HUES6 (cell line): ENCODE measurements around the gene FGFR1OP2.
"Not testable (repeated sequence)": the region's sequence is repeated elsewhere in the genome, so short reads cannot be mapped to it uniquely, and the experiment has no call there.

ENCODE experiments used
- H3K27ac ChIP-seq: 2 replicates; pipeline ENCODE4 v1.7.0; 2013; ENCODE audit warnings: low read depth, mild to moderate bottlenecking, low read length, inconsistent platforms
- H3K27me3 ChIP-seq: 2 replicates; pipeline ENCODE4 v1.6.1; 2013; ENCODE audit warnings: low read length; ENCODE audit not compliant: control insufficient read depth, insufficient read depth
- H3K36me3 ChIP-seq: 2 replicates; pipeline ENCODE4 v1.6.1; 2013; ENCODE audit warnings: low read length; ENCODE audit not compliant: control insufficient read depth, insufficient read depth
- H3K4me1 ChIP-seq: 2 replicates; pipeline ENCODE4 v1.6.1; 2013; ENCODE audit warnings: low read length; ENCODE audit not compliant: control insufficient read depth, insufficient read depth
- H3K4me3 ChIP-seq: 2 replicates; pipeline ENCODE4 v1.5.1; 2013; ENCODE audit warnings: low read depth, low read length
- H3K9ac ChIP-seq: one replicate; pipeline ENCODE4 v1.6.1; 2013; ENCODE audit warnings: mild to moderate bottlenecking, low read length
- H3K9me3 ChIP-seq: 2 replicates; pipeline ENCODE4 v1.6.1; 2013; ENCODE audit warnings: low read depth, low read length; ENCODE audit not compliant: control insufficient read depth, insufficient read depth

FGFR1OP2 gene

GRCh38 chr12:26937863-26938700 lies at the start of gene FGFR1OP2, which contains the start of gene INTS13:
FGFR1OP2 (plus strand) TSS chr12:26938470; CDS start chr12:26954159, 15,689 bp downstream.
INTS13 (minus strand) TSS chr12:26937981; CDS start chr12:26936803, 1,178 bp downstream.
- Histone ChIP-seq H3K36me3 (peaks cover 11% of the 10 kb centered on the region; the same call in 1 of the 2 replicates), H3K9me3 (no peaks in the 10 kb centered on the region), H3K4me1 (peaks cover 4% of the 10 kb centered on the region; the same call in 1 of the 2 replicates)

DNA sequence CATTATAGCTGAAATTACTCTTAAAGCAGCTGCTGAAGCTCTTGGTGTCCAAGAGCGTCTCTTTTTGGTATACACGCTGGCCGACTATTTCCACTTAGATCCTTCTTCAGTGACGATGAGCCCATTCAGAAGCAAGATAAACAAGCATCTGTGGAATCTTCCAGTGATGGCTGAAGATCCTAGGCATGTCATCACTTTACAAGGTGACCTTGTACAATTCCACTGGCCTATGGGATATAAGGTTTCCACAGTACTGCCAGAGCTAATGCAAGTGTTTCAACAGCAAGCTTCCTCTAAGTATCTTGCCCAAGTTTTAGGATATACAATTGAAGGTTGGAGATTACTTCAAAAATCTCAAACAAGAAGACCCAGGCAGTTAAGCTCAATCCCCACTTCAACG lies 47.5 kb upstream of the FGFR1OP2 start:
- no peaks in the 10 kb centered on the region for H3K27me3 ChIP-seq
- no peaks in the 10 kb centered on the region for H3K4me1 ChIP-seq
- no peaks in the 10 kb centered on the region for H3K9me3 ChIP-seq
- no peaks in the 10 kb centered on the region for H3K36me3 ChIP-seq
- H3K9ac ChIP-seq: no peak overlapping the region
- no peak overlapping the region for H3K4me3 ChIP-seq
- H3K27ac ChIP-seq: no peak overlapping the region

More at GRCh38 chr12:26937863-26938700, at the start of gene FGFR1OP2, which contains the start of gene INTS13:
- Histone ChIP-seq H3K27me3 (no peaks in the 10 kb centered on the region), H3K9ac (peak within 1 kb of the TSS; percentile 98), H3K27ac (peak within 1 kb of the TSS; percentile 84), H3K4me3 (peak within 1 kb of the TSS; percentile 92)

- no peak overlapping the region for H3K4me3 ChIP-seq
- H3K9me3 ChIP-seq: no peaks in the 10 kb centered on the region
- no peaks in the 10 kb centered on the region for H3K36me3 ChIP-seq
- no peaks in the 10 kb centered on the region for H3K27me3 ChIP-seq
- H3K9ac ChIP-seq: no peak overlapping the region
- no peaks in the 10 kb centered on the region for H3K4me1 ChIP-seq
- H3K27ac ChIP-seq: no peak overlapping the region
These were observed 46.6 kb upstream of the FGFR1OP2 start for GRCh38 chr12:26891704-26892103.

DNA sequence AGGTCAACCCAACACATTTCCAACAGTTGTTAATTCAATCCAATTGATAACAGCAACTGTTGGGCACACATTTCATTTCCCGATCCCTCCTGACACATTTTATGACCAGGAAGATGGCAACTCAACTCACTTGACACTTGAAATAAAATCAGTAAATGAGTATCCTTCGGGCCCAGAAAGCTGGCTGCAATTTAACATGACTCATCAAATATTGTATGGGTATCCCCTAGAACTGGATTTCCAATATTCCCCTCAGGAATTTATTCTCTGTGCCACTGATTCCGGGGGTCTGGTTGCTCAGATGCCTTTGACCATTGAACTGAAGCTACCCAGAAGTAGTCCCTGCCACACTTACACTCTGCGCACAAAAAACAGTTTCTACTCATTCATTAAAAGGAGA lies 42.6 kb upstream of the FGFR1OP2 start:
- Histone ChIP-seq H3K4me3 (no peak overlapping the region), H3K9me3 (no peaks in the 10 kb centered on the region), H3K27me3 (no peaks in the 10 kb centered on the region), H3K27ac (no peak overlapping the region), H3K36me3 (peaks cover 11% of the 10 kb centered on the region), H3K4me1 (no peaks in the 10 kb centered on the region), H3K9ac (no peak overlapping the region)

- peaks cover 11% of the 10 kb centered on the region for H3K36me3 ChIP-seq
- no peak overlapping the region for H3K4me3 ChIP-seq
- H3K9me3 ChIP-seq: no peaks in the 10 kb centered on the region
- no peaks in the 10 kb centered on the region for H3K27me3 ChIP-seq
- H3K9ac ChIP-seq: no peak overlapping the region
- no peak overlapping the region for H3K27ac ChIP-seq
- H3K4me1 ChIP-seq: no peaks in the 10 kb centered on the region
These were observed 41.4 kb upstream of the FGFR1OP2 start for GRCh38 chr12:26896913-26897312.

- H3K9me3 ChIP-seq, H3K9ac ChIP-seq, H3K4me1 ChIP-seq, H3K27ac ChIP-seq, H3K27me3 ChIP-seq, H3K4me3 ChIP-seq: not testable (repeated sequence)
- H3K36me3 ChIP-seq: peaks cover 50% of the 10 kb centered on the region
These were observed 34.9 kb upstream of the FGFR1OP2 start for GRCh38 chr12:26903396-26903795.

GRCh38 chr12:26906024-26906423 lies 32.2 kb upstream of the FGFR1OP2 start:
- Histone ChIP-seq H3K27me3 (no peaks in the 10 kb centered on the region), H3K36me3 (peaks cover 67% of the 10 kb centered on the region), H3K9me3 (no peaks in the 10 kb centered on the region), H3K4me1 (no peaks in the 10 kb centered on the region), H3K27ac (no peak overlapping the region), H3K4me3 (no peak overlapping the region), H3K9ac (no peak overlapping the region)

GRCh38 chr12:26906704-26907103 lies 31.6 kb upstream of the FGFR1OP2 start:
- peaks cover 73% of the 10 kb centered on the region for H3K36me3 ChIP-seq
- H3K9ac ChIP-seq: no peak overlapping the region
- H3K9me3 ChIP-seq: no peaks in the 10 kb centered on the region
- no peaks in the 10 kb centered on the region for H3K4me1 ChIP-seq
- H3K4me3 ChIP-seq: no peak overlapping the region
- H3K27me3 ChIP-seq: no peaks in the 10 kb centered on the region
- no peak overlapping the region for H3K27ac ChIP-seq

- H3K36me3 ChIP-seq: peaks cover 60% of the 10 kb centered on the region
- H3K27ac ChIP-seq: no peak overlapping the region
- H3K4me1 ChIP-seq: no peaks in the 10 kb centered on the region
- no peaks in the 10 kb centered on the region for H3K27me3 ChIP-seq
- no peaks in the 10 kb centered on the region for H3K9me3 ChIP-seq
- no peak overlapping the region for H3K9ac ChIP-seq
- no peak overlapping the region for H3K4me3 ChIP-seq
These were observed 19.7 kb upstream of the FGFR1OP2 start for GRCh38 chr12:26918321-26919215.

DNA sequence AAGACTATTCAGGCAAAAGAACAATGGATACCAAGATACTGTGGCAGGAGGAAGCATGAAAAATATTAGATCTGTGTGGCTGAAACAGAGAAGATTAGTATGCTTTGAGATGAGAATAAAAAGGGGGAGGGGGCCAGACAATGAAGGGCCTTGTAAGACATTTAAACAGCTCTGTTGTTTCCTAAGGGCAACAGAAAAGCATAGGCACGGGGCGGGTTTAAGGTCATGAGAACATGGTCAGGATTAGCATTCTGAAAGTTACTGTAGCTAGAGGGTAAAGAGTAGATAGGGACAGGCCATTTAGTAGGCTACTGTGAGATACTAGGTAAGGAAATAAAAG lies 19.1 kb upstream of the FGFR1OP2 start:
- H3K27ac ChIP-seq: no peak overlapping the region
- H3K4me1 ChIP-seq: no peaks in the 10 kb centered on the region
- no peak overlapping the region for H3K9ac ChIP-seq
- no peak overlapping the region for H3K4me3 ChIP-seq
- peaks cover 62% of the 10 kb centered on the region for H3K36me3 ChIP-seq
- H3K9me3 ChIP-seq: no peaks in the 10 kb centered on the region
- H3K27me3 ChIP-seq: no peaks in the 10 kb centered on the region

DNA sequence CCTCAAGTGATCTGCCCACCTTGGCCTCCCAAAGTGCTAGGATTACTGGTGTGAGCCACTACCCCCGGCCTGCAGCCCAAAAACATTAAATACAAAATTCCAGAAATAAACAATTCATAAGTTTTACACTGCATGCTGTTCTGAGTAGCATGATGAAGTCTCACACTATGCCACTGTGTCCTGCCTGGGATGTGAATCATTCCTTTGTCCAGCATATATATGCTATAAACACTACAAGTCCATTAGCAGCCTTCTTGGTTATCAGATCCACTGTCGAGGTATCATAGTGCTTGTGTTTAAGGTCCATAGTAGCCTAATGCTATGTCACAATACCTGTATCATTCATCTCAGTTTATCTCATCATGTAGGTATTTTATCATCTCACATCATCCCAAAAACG lies 16.4 kb upstream of the FGFR1OP2 start:
- Histone ChIP-seq H3K36me3 (peaks cover 72% of the 10 kb centered on the region), H3K27me3 (no peaks in the 10 kb centered on the region), H3K4me3 (no peak overlapping the region), H3K9ac (no peak overlapping the region), H3K4me1 (no peaks in the 10 kb centered on the region), H3K27ac (no peak overlapping the region), H3K9me3 (no peaks in the 10 kb centered on the region)
